Raji (cell line): ENCODE results near the gene PLAC9.

Experiments
- POLR2A ChIP-seq: IDR thresholded peaks from 2 replicates; pipeline ENCODE4 v1.6.1; 2011; ENCODE audit warnings: low read depth, low read length, control low read depth; ENCODE audit not compliant: insufficient read depth

PLAC9 gene

GRCh38 chr10:80187060-80187459 lies 54.5 kb downstream of the PLAC9 start:
- TF ChIP-seq POLR2A = no peak

- TF ChIP-seq POLR2A = peak; percentile 36; the same call in 1 of the 2 replicates
These were observed 55.2 kb downstream of the PLAC9 start for GRCh38 chr10:80187465-80188409.

- TF ChIP-seq POLR2A = no peak
These were observed 56.2 kb downstream of the PLAC9 start for GRCh38 chr10:80188713-80189112.

DNA sequence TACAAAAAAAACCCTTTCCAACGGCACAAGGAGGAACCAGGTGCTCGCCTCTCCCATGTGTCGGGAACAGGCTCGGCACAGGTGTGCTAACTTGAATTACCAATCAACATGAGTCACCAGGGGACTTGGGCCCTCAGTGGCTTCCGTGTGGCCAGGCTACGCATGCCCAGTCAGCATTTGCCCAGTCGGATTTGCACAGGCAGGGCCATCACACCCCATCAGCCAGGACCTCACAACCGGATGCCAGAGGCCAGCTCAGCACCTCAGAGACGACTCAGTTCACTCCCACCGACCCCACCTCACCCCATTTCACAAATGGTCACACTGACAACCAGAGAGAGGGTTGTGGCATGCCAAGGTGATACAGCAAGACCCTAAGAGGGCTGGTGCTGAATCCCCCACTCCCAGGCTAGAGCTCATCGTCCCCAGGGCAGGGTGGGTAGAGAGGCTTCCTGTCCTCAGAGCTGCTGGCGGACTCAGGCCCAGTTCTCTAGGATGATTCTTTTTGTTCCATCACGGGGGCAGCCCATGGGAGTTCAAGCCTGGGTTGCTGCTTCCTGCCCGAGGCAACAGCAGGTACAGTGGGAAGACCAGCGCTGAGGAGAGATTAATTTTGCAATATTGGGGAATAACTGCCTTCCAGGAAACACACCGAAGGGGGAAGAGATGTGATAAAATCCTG lies 59.2 kb downstream of the PLAC9 start:
- TF ChIP-seq POLR2A = no peak

DNA sequence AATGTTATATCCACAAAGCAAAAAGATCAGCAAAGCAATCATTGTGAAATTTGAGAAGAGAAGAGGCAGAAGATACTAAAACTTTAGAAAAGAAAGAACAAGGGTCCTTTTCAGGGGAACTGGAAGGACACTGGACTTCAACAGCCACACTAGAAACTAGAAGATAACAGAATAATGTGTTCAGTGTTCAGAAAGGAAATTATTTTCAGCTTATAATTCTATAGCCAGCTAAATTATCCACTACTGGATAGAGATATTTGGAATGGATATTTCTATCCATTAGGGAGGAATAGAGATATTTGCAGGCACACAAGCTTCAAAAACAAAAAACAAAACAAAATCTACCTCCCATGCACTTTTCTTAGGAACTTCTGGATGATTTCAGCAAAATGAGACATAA lies 60.0 kb downstream of the PLAC9 start:
- no peak for TF ChIP-seq POLR2A

DNA sequence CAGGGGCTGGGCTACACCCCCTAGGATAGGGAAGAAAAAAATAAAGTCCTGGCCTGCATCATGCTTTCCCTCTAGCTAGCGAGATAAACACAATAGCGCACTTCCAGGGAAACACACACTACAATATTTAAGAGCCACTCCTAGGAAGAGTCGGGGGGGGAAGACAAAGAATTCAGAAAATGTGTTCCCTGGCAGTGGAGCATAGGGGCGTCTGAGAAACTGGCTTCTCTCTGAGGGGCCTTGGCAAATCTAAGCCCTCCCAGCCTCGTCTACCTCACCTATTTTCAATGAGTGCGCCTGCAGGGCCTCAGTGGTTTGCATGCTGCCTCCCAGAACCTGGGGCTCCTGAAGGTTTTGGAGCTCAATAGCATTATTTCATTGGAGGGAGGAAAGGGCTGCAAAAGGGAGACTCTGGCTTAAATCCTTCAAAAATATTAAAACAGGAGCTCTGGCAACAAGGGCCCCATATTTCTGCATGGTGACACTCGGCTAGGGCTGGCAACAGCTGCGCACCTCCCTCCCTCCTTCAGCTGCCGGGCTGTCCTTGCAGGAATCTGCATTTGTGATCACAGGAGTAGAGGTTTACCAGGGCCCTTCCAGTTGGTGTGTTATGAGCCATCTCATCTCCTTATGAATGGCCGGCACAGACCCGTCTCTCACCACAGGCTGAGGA lies 62.0 kb downstream of the PLAC9 start:
- no peak for TF ChIP-seq POLR2A
